Upper lobe of left lung (tissue), 6 donors: Measurements from ENCODE around the gene TBC1D14. TPM values are rescaled to one million over a fixed set of nuclear protein-coding genes. Genes with fewer than 3 reads are reported as not detected.

Experiments
- ATAC-seq, 2 donors: fragments of 200-7000 bp; cut with Tn5 transposase; one replicate each; pipeline ENCODE4 v1.9.1; 2022; ENCODE audit warnings: mild to moderate bottlenecking in 2 of 2, moderate library complexity in 2 of 2; ENCODE audit not compliant: low FRiP score in 2 of 2
- DNase-seq, 2 donors: peaks; one replicate each; pipeline ENCODE4 v3.0.0-alpha.2; 2019 to 2020
- H3K27ac ChIP-seq, 4 donors: fragments of 200-600 bp; sonication (generic); one replicate each; pipeline ENCODE4 v1.5.1; 2016 to 2019
- H3K27me3 ChIP-seq, 4 donors: fragments of 200-600 bp; sonication (generic); one replicate each; pipeline ENCODE4 v1.5.1; 2017 to 2019
- H3K36me3 ChIP-seq, 4 donors: fragments of 200-600 bp; sonication (generic); one replicate each; pipeline ENCODE4 v1.5.1; 2016 to 2019
- H3K4me1 ChIP-seq, 4 donors: fragments of 200-600 bp; sonication (generic); one replicate each; pipeline ENCODE4 v1.5.1; 2018 to 2019
- H3K4me3 ChIP-seq, 4 donors: fragments of 200-600 bp; sonication (generic); one replicate each; pipeline ENCODE4 v1.5.1; 2017 to 2019; ENCODE audit warnings: mild to moderate bottlenecking in 2 of 4, moderate library complexity in 1 of 4
- H3K9me3 ChIP-seq, 4 donors: fragments of 200-600 bp; sonication (generic); one replicate each; pipeline ENCODE4 v1.5.1; 2018 to 2019
- EP300 ChIP-seq, 4 donors: sonication (generic); formaldehyde crosslinking; IDR thresholded peaks; one replicate each; pipeline ENCODE4 v1.5.1; 2017; ENCODE audit warnings: antibody characterized with exemption in 4 of 4, control low read depth in 2 of 4
- POLR2A ChIP-seq, 4 donors: fragments of 450-650 bp; IDR thresholded peaks; one replicate each; pipeline ENCODE4 v1.5.1; 2016 to 2017; ENCODE audit warnings: antibody characterized with exemption in 4 of 4, mild to moderate bottlenecking in 2 of 4
- POLR2AphosphoS5 ChIP-seq, 2 donors: sonication (generic); formaldehyde crosslinking; IDR thresholded peaks; one replicate each; pipeline ENCODE4 v1.5.1; 2017; ENCODE audit warnings: antibody characterized with exemption in 2 of 2
- WGBS, 2 donors: methylation state at CpG; one replicate each; pipeline ENCODE4 v1.1.5; 2017 to 2018; 5-methylcytosine and 5-hydroxymethylcytosine counted together
- total RNA-seq, 6 donors: library from RNA; depleted of rRNA in 4 of 6; stranded (reverse); fragments of >200 nt in 4 of 6; gene quantifications; one replicate each; pipeline versions ENCODE4 v1.1.0 to v1.2.1, GENCODE V29; 2016 to 2021
- TF ChIP-seq, protein P1 (sequence below), 6 experiments: fragments of 450-650 bp in 4 of 6; fragments of 200-600 bp in 2 of 6; sonication (generic) in 2 of 6; IDR thresholded peaks; one replicate each; pipeline ENCODE4 v1.5.1; 2016 to 2019; ENCODE audit warnings: antibody characterized with exemption in 6 of 6
- donor health status: DM: no; HTN: no; CAD: no; lungs with moderate emphysema.
- donor health status: DM: no; HTN: yes; CAD: no; lungs with severe emphysema.

The TBC1D14 gene
- total RNA-seq, 6 donors from 2014 or later = 47.7 to 61.8 (median 57.8) TPM

DNA sequence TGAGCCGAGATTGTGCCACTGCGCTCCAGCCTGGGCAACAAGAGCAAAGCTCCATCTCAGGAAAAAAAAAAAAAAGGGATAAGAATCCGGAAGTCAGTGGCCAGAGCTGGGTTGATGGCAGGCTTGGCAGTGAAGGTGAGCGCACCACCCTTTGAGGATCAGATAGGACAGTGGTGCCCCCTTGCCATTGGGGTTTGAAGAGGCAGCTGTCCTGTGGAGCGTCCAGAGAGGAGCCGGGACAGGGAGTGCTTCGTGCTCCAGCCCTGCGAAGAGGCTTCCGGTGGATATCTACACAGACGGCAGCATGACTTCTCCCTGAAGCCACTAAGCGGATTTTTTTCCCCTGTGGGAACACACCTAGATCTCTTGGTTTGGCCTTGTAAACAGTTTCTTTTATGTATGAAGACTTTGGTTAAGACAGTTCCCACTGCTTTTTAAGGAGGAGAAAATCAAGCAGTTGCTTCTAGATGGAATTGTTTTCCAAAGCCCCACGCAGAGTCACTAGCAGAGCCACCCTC lies 6.5 kb downstream of the TBC1D14 start:
- no peak for DNase-seq
- TF ChIP-seq EP300 (IDR thresholded peaks at IDR 0.05) (no peak), POLR2A (IDR thresholded peaks at IDR 0.05) (no peak), POLR2AphosphoS5 (IDR thresholded peaks at IDR 0.05) (no peak)
- TF ChIP-seq, protein P1, sequence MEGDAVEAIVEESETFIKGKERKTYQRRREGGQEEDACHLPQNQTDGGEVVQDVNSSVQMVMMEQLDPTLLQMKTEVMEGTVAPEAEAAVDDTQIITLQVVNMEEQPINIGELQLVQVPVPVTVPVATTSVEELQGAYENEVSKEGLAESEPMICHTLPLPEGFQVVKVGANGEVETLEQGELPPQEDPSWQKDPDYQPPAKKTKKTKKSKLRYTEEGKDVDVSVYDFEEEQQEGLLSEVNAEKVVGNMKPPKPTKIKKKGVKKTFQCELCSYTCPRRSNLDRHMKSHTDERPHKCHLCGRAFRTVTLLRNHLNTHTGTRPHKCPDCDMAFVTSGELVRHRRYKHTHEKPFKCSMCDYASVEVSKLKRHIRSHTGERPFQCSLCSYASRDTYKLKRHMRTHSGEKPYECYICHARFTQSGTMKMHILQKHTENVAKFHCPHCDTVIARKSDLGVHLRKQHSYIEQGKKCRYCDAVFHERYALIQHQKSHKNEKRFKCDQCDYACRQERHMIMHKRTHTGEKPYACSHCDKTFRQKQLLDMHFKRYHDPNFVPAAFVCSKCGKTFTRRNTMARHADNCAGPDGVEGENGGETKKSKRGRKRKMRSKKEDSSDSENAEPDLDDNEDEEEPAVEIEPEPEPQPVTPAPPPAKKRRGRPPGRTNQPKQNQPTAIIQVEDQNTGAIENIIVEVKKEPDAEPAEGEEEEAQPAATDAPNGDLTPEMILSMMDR (IDR thresholded peaks at IDR 0.05) = no peak
- Histone ChIP-seq H3K27ac (peak overlapping the region; percentile 86 to 89 (median 88)), H3K9me3 (no peaks in the 10 kb centered on the region), H3K4me3 (no peak overlapping the region), H3K4me1 (peaks cover 53 to 94% (median 64%) of the 10 kb centered on the region in 4 donors), H3K36me3 (no peaks in the 10 kb centered on the region), H3K27me3 (no peaks in the 10 kb centered on the region)
- 92% methylated on average over 11 to 12 of the region's 12 CpGs for WGBS, 2 donors
- ATAC-seq = no peak

DNA sequence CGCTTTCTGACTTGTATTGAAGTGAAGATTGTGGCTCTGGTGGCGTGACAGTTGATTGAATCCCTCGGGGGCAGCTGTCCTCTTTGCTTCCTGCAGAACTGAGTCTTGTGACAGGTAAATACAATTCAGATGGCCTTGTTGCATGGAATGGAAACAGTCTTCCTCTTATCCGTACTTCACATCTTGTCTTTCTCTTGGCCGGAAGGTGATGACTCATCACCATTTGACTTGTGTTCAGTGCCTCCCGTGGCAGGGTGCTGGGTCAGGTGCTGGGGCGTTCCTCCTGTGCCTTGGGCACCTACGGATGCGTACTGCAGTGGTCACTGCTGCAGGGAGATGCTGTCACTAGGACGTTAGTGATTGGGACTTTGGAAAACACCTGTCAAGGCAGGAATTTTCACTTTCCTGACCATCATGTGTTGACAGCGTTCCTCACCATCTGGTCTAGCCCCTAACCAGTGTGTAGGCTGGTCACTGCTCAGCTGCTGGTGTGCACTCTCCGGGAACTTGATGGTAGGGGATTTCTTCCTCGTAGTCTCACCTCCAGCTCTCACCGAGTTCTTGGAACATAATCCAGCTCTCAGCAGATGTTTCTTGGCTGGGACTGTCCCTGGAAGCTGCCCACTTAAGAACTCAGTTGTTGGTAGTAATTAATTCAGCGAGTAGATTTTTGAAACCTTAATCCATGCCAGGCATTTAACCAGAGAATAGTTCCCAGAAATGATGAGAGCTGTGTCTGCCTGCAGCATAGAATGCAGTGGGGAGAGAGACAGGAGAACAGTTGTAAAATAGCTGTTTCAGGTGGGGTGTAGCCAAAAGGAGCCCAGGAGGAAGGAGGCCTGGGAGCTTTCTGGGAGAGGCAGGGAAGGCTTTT lies 7.2 kb downstream of the TBC1D14 start:
- no peaks in the 10 kb centered on the region for H3K36me3 ChIP-seq
- 52 to 60% methylated on average over 14 to 15 of the region's 15 CpGs for WGBS, 2 donors
- peak overlapping the region; percentile 86 to 89 (median 88) for H3K27ac ChIP-seq
- peak in 1 of 4 donors; percentile 69 for TF ChIP-seq EP300 (IDR thresholded peaks at IDR 0.05)
- peak; percentile 56 to 75 for TF ChIP-seq POLR2AphosphoS5 (IDR thresholded peaks at IDR 0.05)
- TF ChIP-seq, protein P1 (IDR thresholded peaks at IDR 0.05) = peak in 1 of 6 experiments; percentile 10
- peak in 1 of 4 donors; percentile 52 for TF ChIP-seq POLR2A (IDR thresholded peaks at IDR 0.05)
- DNase-seq (peak in 1 of 2 donors; percentile 90), ATAC-seq (peak; percentile 52 to 56)
- H3K4me3 ChIP-seq = peak overlapping the region in 1 of 4 donors; percentile 7
- peaks cover 57 to 90% (median 61%) of the 10 kb centered on the region in 4 donors for H3K4me1 ChIP-seq
- no peaks in the 10 kb centered on the region for H3K9me3 ChIP-seq
- no peaks in the 10 kb centered on the region for H3K27me3 ChIP-seq

DNA sequence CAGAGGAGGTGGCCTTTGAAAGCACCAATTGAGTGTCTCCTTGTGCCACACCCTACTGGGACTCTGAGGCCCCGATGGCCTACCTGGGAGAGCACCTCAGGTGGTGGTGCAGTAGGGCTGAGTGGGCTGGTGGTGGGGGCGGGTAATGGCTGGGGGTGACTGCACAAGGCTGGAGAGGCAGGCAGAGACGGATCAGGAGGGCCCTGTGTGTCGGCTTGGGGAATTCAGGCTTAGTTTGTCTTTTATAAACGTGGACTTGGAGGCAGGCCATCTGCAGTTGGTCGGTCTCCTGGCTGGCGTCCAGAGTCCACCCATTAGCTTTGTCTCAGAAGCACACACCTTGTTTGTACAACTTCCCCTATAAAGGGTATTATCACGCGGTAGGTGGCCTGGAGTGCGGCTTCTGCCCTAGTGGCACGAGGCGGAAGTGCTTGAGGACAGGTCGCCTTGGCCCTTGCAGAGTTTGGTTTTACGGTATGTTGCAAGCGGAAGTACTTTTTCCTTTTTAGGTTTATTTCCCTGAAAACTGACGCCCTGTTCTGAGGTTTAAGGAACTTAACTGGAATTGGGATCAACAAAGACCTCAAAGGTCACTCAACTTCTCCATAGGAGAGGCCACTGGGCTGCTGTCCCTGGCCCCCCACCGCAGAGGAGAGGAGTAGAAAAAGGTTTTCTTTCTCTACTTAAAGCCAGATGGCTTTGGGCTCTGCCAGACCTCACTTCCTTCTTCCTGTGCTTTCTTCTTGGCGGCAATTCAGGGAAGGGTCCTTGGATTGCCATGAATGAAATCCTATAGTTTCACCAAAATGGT lies 8.0 kb downstream of the TBC1D14 start:
- 12 to 17% methylated on average over 16 to 18 of the region's 18 CpGs for WGBS, 2 donors
- H3K9me3 ChIP-seq = no peaks in the 10 kb centered on the region
- DNase-seq (peak in 1 of 2 donors; percentile 95), ATAC-seq (peak; percentile 89 to 91)
- H3K27ac ChIP-seq = peak overlapping the region; percentile 86 to 89 (median 88)
- no peaks in the 10 kb centered on the region for H3K27me3 ChIP-seq
- peaks cover 55 to 82% (median 57%) of the 10 kb centered on the region in 4 donors for H3K4me1 ChIP-seq
- peak; percentile 79 to 85 for TF ChIP-seq POLR2AphosphoS5 (IDR thresholded peaks at IDR 0.05)
- TF ChIP-seq POLR2A (IDR thresholded peaks at IDR 0.05) = no peak
- TF ChIP-seq, protein P1 (IDR thresholded peaks at IDR 0.05) = peak; percentile 47 to 83 (median 64)
- peak; percentile 45 to 85 (median 81) for TF ChIP-seq EP300 (IDR thresholded peaks at IDR 0.05)
- peak overlapping the region in 1 of 4 donors; percentile 8 for H3K4me3 ChIP-seq
- no peaks in the 10 kb centered on the region for H3K36me3 ChIP-seq

DNA sequence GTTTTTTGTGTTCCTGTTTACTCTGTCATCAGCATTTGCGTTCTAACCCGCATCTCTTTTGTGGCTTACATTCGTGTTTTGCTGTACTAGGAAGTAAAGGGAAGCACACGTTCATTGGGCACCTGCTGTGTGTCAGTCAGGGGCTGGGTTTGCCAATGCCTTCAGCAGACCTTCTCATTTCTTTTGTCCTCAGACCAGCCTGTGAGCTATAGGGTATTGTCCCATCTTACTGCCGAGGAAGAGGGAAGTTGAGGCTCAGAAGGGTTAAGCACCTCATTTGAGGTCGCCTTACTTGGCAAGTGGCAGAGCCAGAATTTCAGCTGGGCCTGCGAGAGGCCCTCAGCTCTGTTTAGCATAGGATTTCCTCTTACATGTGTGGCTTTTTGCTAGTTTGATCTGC lies 8.7 kb downstream of the TBC1D14 start:
- DNase-seq (no peak), ATAC-seq (peak in 1 of 2 donors; percentile 27)
- Histone ChIP-seq H3K27ac (peak overlapping the region; percentile 86 to 89 (median 88)), H3K36me3 (peaks cover 0 to 3% (median under 1%) of the 10 kb centered on the region in 4 donors), H3K27me3 (no peaks in the 10 kb centered on the region), H3K4me1 (peaks cover 49 to 76% (median 57%) of the 10 kb centered on the region in 4 donors), H3K4me3 (peak overlapping the region in 1 of 4 donors; percentile 8), H3K9me3 (no peaks in the 10 kb centered on the region)
- 13 to 14% methylated on average over 7 of the region's 7 CpGs for WGBS, 2 donors
- TF ChIP-seq EP300 (IDR thresholded peaks at IDR 0.05) (no peak), POLR2A (IDR thresholded peaks at IDR 0.05) (peak in 1 of 4 donors; percentile 18), POLR2AphosphoS5 (IDR thresholded peaks at IDR 0.05) (peak in 1 of 2 donors; percentile 26)
- TF ChIP-seq, protein P1 (IDR thresholded peaks at IDR 0.05) = no peak
